Erythroblast (primary cell): ENCODE results near the gene GPR39.

Experiments used
- GATA1 ChIP-seq: IDR thresholded peaks from 2 replicates; pipeline ENCODE4 v1.6.1; 2011; ENCODE audit warnings: low read depth, mild to moderate bottlenecking, control low read depth, low read length, moderate library complexity
- POLR2A ChIP-seq: IDR thresholded peaks from 2 replicates; pipeline ENCODE4 v1.6.1; 2011; ENCODE audit warnings: mild to moderate bottlenecking, low read length

- TF ChIP-seq POLR2A (no peak), GATA1 (no peak)
These were observed 49.9 kb downstream of the GPR39 start for GRCh38 chr2:132466428-132467028.
